GM23248 (cell line): ENCODE data around the gene CCNC. TPM values are rescaled to one million over a fixed set of nuclear protein-coding genes. Genes with fewer than 3 reads are reported as not detected.

Experiments
- DNase-seq: peaks from one replicate; pipeline ENCODE4 v3.0.0-alpha.2; 2015
- H2AFZ ChIP-seq: fragments of 200-600 bp; sonication (generic); 2 replicates; pipeline ENCODE4 v1.6.1; 2016; ENCODE audit warnings: antibody characterized with exemption
- H3F3A ChIP-seq: fragments of 200-600 bp; sonication (generic); 2 replicates; pipeline ENCODE4 v1.6.1; 2016; ENCODE audit warnings: mild to moderate bottlenecking, antibody characterized with exemption, mixed run types; ENCODE audit not compliant: insufficient read depth
- H3K27ac ChIP-seq: fragments of 200-600 bp; sonication (generic); 2 replicates; pipeline ENCODE4 v1.5.1; 2016; ENCODE audit warnings: mild to moderate bottlenecking
- H3K27me3 ChIP-seq: fragments of 200-600 bp; sonication (generic); replicated peaks from 2 replicates; pipeline ENCODE4 v1.6.1; 2016; ENCODE audit warnings: mild to moderate bottlenecking; ENCODE audit not compliant: insufficient read depth
- H3K36me3 ChIP-seq: fragments of 200-600 bp; sonication (generic); 2 replicates; pipeline ENCODE4 v1.6.1; 2016; ENCODE audit warnings: low read depth, mild to moderate bottlenecking
- H3K4me1 ChIP-seq: fragments of 200-600 bp; sonication (generic); 2 replicates; pipeline ENCODE4 v1.6.1; 2016; ENCODE audit warnings: mild to moderate bottlenecking; ENCODE audit not compliant: insufficient read depth
- H3K4me2 ChIP-seq: fragments of 200-600 bp; sonication (generic); one replicate; pipeline ENCODE4 v1.6.1; 2016; ENCODE audit warnings: mild to moderate bottlenecking; ENCODE audit not compliant: unreplicated experiment
- H3K4me3 ChIP-seq: fragments of 200-600 bp; sonication (generic); 2 replicates; pipeline ENCODE4 v1.5.1; 2016; ENCODE audit warnings: mild to moderate bottlenecking
- H3K79me2 ChIP-seq: fragments of 200-600 bp; sonication (generic); 2 replicates; pipeline ENCODE4 v1.6.1; 2016; ENCODE audit warnings: mild to moderate bottlenecking; ENCODE audit not compliant: insufficient read depth
- H3K9ac ChIP-seq: fragments of 200-600 bp; sonication (generic); 2 replicates; pipeline ENCODE4 v1.6.1; 2016; ENCODE audit warnings: mild to moderate bottlenecking
- H3K9me2 ChIP-seq: fragments of 200-600 bp; sonication (generic); 2 replicates; pipeline ENCODE4 v1.6.1; 2016; ENCODE audit warnings: mixed run types, mild to moderate bottlenecking, moderate library complexity; ENCODE audit not compliant: insufficient read depth
- H3K9me3 ChIP-seq: fragments of 200-600 bp; sonication (generic); one replicate; pipeline ENCODE4 v1.6.1; 2017; ENCODE audit warnings: low read depth
- H4K20me1 ChIP-seq: fragments of 200-600 bp; sonication (generic); 2 replicates; pipeline ENCODE4 v1.6.0; 2016; ENCODE audit not compliant: insufficient read depth
- EZH2 ChIP-seq: fragments of 200-600 bp; sonication (generic); IDR thresholded peaks from 2 replicates; pipeline ENCODE4 v1.6.1; 2018; ENCODE audit warnings: antibody characterized with exemption, mild to moderate bottlenecking; ENCODE audit not compliant: insufficient read depth, poor library complexity, severe bottlenecking
- EZH2phosphoT487 ChIP-seq: fragments of 200-600 bp; sonication (generic); IDR thresholded peaks from 2 replicates; pipeline ENCODE4 v1.6.1; 2018; ENCODE audit warnings: antibody characterized with exemption, moderate library complexity, mild to moderate bottlenecking, low read depth; ENCODE audit not compliant: insufficient read depth
- WGBS, 2 experiments: methylation state at CpG; one replicate each; pipeline ENCODE4 v1.1.6; 2015 to 2017; ENCODE audit warnings: low lambda C conversion rate in 2 of 2, low coverage in 1 of 2; ENCODE audit errors: missing lambda C conversion rate in 2 of 2; 5-methylcytosine and 5-hydroxymethylcytosine counted together
- in situ Hi-C: fragments of 300-500 bp; cut with MboI; formaldehyde crosslinking; loops from 2 replicates; pipeline ENCODE4 v1.15.0; 2020
- polyA plus RNA-seq: library from polyadenylated mRNA; unstranded; fragments of >200 nt; fragmentation: Nextera tagmentation; extraction: Ambion mirVana; gene quantifications from 2 replicates; pipeline ENCODE4 v1.2.1, GENCODE V29; 2016
- total RNA-seq: library from RNA; depleted of rRNA; stranded (reverse); fragments of >200 nt; shearing (Covaris generic); gene quantifications from 2 replicates; pipeline ENCODE4 v1.2.3, GENCODE V29; 2014

CCNC gene
- total and polyA plus RNA-seq, 2 experiments from 2014 or later = 53.9 to 78.5 TPM

DNA sequence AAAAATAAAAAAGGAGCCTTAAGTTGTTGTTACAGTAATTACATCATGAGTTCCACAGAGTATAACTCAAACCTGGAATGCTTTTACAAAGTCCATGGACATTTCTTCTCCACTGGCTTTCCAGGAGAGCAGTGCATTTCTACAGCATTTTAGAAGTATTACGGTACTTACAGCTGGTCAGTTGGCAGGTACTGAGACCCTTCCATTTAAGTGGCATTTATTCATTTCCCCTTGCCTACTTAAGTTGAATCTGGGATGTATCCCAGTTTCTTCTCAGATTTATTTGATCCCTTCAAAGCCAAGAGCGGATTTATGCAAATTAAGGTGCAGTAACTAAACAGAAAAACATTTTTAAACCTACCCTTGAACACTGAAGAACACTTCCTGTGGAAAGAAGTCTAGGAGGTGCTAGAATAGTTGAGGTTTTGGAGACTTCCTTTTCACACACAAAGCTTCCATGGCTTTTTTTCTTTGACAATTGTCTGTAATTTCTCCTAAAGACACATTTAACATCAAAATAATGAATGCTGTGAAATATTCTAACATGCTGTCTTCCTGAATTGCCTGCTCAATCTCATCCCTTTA lies 41.5 kb upstream of the CCNC start:
- Histone ChIP-seq H3K9me3 (no peaks in the 10 kb centered on the region), H3K79me2 (no peaks in the 10 kb centered on the region), H3K9ac (no peak overlapping the region), H4K20me1 (no peaks in the 10 kb centered on the region), H3K27me3 (peaks cover 95% of the 10 kb centered on the region), H3K4me3 (no peak overlapping the region), H3K4me2 (no peak overlapping the region), H3F3A (no peaks in the 10 kb centered on the region), H2AFZ (no peak overlapping the region), H3K9me2 (no peaks in the 10 kb centered on the region), H3K36me3 (no peaks in the 10 kb centered on the region), H3K4me1 (no peaks in the 10 kb centered on the region), H3K27ac (no peak overlapping the region)
- whole genome bisulfite sequencing, 2 experiments = 0 to 3% methylated on average over 2 of the region's 2 CpGs
- TF ChIP-seq EZH2phosphoT487 = no peak
- no peak for TF ChIP-seq EZH2
- in situ Hi-C loops = no loop called here
- no peak for DNase-seq

DNA sequence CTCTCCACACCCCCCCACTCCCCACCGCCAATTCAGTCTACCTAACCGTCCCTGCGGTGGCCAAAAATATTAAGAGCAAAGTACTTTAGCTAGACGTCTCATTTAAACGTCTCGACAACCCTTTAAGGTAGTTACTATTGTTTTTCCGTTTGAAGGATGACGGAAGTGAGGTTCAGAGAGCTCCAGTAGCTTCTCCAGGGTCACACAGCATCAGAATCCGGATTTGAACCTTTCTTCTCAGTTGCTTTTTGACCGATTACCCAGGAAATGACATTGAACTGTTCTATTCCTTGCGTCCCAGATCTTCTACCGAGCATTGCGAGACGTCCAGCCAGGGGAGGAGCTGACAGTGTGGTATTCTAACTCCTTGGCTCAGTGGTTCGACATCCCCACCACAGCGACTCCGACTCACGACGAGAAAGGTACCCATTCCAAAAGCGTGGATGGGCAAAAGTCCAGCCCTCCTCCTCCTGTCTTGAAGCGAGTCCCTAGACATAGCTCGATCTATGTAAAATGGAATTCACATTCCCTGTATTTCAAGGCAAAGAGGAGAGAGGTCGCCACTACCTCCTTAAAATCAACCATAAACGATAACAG lies 40.5 kb upstream of the CCNC start:
- in situ Hi-C loops = no loop called here
- H3K27ac ChIP-seq = no peak overlapping the region
- no peaks in the 10 kb centered on the region for H3F3A ChIP-seq
- H2AFZ ChIP-seq = no peak overlapping the region
- no peak overlapping the region for H3K9ac ChIP-seq
- 10 to 11% methylated on average over 24 of the region's 24 CpGs for WGBS, 2 experiments
- 0 out of 2 replicates have a peak, but pooled peaks have one; percentile 17 for TF ChIP-seq EZH2phosphoT487
- no peak for TF ChIP-seq EZH2
- no peaks in the 10 kb centered on the region for H3K9me3 ChIP-seq
- no peak overlapping the region for H3K4me3 ChIP-seq
- DNase-seq = no peak
- H3K9me2 ChIP-seq = no peaks in the 10 kb centered on the region
- H3K4me2 ChIP-seq = no peak overlapping the region
- peaks cover 95% of the 10 kb centered on the region for H3K27me3 ChIP-seq
- H3K4me1 ChIP-seq = no peaks in the 10 kb centered on the region
- H3K36me3 ChIP-seq = no peaks in the 10 kb centered on the region
- no peaks in the 10 kb centered on the region for H3K79me2 ChIP-seq
- no peaks in the 10 kb centered on the region for H4K20me1 ChIP-seq

DNA sequence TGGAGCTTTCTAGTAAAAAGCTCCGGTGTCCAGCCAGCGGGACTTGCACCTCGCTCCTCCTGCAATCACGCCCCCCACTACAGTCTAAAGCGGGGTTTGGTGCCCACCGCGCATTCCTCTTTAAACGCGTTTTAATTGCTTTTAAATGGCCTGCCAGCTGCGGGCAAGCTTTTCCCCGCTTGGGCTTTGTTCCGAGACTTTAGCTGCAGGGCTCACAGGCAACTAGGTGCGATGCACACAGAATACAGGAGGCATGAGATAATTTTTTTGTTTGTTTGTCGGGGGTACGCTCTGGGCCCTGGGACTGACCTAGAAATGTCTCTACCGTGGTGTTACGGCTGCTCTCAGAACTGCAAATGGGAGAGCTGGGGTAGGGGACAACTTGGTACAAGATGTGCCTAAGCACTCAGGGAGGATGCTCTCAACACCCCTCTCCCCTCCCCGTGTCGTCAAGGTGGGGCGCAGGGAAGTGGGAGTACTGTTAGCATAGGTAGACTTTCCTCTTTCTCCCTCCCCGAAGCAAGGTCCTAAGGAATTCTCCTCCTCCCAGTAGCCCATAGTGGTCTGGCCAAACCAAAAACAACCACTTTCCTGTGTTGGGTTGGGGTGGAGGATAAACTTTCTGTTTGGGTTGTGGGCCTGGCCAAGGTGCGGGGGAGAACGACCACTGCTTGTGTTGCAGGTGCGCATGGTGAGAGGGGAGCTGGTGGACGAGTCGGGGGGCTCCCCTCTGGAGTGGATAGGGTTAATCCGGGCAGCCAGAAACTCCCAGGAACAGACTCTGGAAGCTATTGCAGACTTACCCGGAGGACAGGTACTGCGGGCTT lies 39.8 kb upstream of the CCNC start:
- no peaks in the 10 kb centered on the region for H3K79me2 ChIP-seq
- H3K4me1 ChIP-seq = no peaks in the 10 kb centered on the region
- no peaks in the 10 kb centered on the region for H3K9me2 ChIP-seq
- no peak overlapping the region for H3K9ac ChIP-seq
- no peaks in the 10 kb centered on the region for H4K20me1 ChIP-seq
- H3K4me3 ChIP-seq = no peak overlapping the region
- H3K27ac ChIP-seq = no peak overlapping the region
- no peak for DNase-seq
- H2AFZ ChIP-seq = no peak overlapping the region
- no peaks in the 10 kb centered on the region for H3F3A ChIP-seq
- no peaks in the 10 kb centered on the region for H3K36me3 ChIP-seq
- H3K27me3 ChIP-seq = peaks cover 99% of the 10 kb centered on the region
- in situ Hi-C loops = no loop called here
- 6 to 9% methylated on average over 29 of the region's 29 CpGs for WGBS, 2 experiments
- no peaks in the 10 kb centered on the region for H3K9me3 ChIP-seq
- TF ChIP-seq EZH2 = no peak
- no peak; the same call in 1 of the 2 replicates for TF ChIP-seq EZH2phosphoT487
- no peak overlapping the region for H3K4me2 ChIP-seq

DNA sequence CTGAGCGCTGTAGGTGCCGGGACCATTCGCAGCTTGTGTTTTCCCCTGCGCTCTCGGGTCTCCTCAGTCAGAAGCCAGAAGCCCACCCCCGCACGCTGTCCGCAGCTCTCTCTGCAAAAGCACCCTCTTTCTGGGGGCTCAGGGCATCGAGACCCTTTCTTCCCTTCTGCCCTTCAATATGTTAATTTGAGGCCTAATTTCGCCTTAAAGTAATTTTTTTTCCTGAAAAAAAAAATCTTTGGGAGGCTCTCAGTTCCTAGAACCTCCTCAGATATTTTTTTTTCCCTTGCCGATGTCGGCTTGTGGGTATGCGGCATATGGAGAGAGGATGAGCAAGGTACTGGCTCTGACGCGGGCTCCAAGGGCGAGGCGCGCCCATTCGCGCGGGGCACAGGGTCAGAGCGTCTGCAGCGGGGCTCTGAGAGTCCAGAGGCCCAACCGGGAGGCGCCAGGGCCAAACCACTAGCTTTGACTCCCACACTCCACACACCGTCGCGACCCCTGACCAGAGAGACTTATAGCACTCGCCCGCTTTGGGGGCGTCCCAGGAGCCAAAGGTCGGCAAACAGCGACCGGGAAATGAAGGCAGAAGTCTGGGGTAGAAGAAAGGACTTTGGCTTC lies 39.1 kb upstream of the CCNC start:
- Histone ChIP-seq H3K36me3 (no peaks in the 10 kb centered on the region), H3K9me2 (no peaks in the 10 kb centered on the region), H3K9me3 (no peaks in the 10 kb centered on the region), H3K27ac (no peak overlapping the region), H3K79me2 (no peaks in the 10 kb centered on the region), H2AFZ (no peak overlapping the region), H3K4me1 (no peaks in the 10 kb centered on the region), H3K27me3 (peaks cover 99% of the 10 kb centered on the region), H3K4me2 (no peak overlapping the region), H4K20me1 (no peaks in the 10 kb centered on the region), H3F3A (no peaks in the 10 kb centered on the region), H3K9ac (no peak overlapping the region), H3K4me3 (no peak overlapping the region)
- no peak for TF ChIP-seq EZH2phosphoT487
- TF ChIP-seq EZH2 = peak; percentile 65
- DNase-seq = no peak
- WGBS, 2 experiments = 8% methylated on average over 34 of the region's 34 CpGs
- in situ Hi-C loops = no loop called here
